SH-SY5Y (cell line): ENCODE data around the gene MRPL21.

Source experiments
- GATA2 ChIP-seq: IDR thresholded peaks from 2 replicates; pipeline ENCODE4 v1.6.1; 2011; ENCODE audit warnings: mild to moderate bottlenecking, low read depth, low read length
- GATA3 ChIP-seq: IDR thresholded peaks from 2 replicates; pipeline ENCODE4 v1.6.1; 2011; ENCODE audit warnings: low read depth, mild to moderate bottlenecking, low read length, moderate library complexity

The MRPL21 gene

DNA sequence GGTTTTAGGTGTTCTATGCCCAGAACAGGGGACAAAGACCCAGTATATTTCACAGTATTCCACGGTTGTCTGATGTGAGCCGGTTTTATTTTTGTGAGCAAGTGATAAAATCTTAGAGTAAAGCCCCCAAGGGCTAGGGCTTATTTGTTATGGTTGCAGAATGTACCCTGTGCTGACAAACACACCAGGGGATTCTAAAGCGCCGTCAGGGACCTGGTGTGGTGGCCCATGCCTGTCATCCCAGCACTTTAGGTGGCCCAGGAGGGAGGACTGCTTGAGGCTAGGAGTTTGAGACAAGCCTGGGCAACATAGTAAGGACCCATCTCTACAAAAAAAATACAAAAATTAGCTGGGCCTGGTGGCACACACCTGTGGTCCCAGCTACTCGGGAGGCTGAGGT is 22.8 kb downstream of the MRPL21 start:
- TF ChIP-seq GATA2 = no peak
- TF ChIP-seq GATA3 = no peak

DNA sequence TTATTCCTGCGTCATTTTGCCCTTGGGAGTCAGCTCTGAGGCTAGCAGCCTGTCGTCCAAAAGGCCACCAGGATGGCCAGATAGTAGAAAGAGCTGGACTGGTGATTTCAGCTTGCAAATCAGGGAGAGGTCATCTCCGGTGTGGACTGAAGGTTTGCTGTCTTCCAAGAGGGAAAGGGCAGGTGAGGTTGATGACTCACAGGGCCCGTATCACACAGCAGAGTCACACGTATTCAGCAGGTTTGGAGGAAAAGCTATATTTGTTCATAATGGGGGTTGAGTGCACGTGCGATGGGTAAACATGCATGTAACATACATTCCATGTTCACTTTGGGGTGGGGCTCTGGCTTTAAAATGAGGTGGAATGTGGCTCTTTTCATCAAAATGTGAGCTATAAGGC is 25.6 kb downstream of the MRPL21 start:
- no peak for TF ChIP-seq GATA2
- no peak for TF ChIP-seq GATA3

DNA sequence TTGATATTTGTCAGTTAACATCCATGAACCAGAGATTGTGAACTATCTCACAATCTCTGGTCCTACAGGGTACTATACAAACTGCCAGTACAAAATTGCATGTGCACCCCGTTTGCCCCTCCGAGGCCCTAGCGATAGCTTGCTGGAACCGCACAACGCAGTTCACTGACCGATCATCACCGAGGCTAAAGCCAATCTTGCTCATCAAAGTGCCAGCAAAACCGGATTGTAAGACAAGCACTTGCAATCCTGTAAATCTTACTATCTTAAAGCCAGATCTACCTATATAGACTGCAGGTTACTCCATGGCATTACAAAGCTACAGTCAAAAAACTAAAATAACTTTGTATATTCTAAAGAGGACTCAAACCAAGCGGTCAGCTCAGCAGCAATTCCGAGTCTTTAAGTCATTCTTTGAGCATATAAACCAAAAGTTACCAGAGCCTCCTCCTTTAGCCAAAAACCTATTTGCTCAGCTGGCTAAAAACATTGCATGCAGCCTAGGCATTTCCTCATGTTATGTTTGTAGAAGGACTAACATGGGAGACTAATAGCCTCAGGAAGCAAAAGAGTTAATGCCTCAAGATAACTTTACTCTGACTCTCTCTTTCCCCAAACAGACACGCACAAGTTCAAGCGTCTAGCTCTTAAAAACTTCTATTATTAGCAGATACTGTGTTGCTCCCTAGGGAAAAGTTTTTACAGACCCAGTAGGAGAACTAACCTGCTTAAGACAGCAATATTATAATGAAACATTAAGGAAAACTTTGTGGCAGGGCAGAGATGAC is 31.2 kb downstream of the MRPL21 start:
- TF ChIP-seq GATA3 (no peak), GATA2 (no peak)

DNA sequence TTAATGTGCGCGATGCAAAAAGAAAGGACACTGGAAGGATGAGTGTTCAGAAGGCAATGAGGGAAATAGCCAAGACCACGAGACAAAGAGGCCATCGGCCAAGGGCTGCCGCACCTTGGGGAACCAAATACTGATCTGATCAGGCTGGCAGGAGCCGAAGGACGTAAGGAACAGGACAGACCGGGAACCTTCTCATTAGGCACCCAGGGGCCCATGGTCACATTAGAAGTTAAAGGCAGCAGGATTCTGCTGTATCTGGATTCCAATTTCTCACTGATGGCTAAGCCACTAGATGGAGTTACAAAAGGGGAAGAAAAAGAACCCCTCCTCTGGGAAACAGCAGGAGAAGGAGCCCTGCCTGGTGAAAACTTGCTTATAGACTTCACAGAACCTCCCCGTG is 33.2 kb downstream of the MRPL21 start:
- TF ChIP-seq GATA3 (no peak), GATA2 (no peak)

DNA sequence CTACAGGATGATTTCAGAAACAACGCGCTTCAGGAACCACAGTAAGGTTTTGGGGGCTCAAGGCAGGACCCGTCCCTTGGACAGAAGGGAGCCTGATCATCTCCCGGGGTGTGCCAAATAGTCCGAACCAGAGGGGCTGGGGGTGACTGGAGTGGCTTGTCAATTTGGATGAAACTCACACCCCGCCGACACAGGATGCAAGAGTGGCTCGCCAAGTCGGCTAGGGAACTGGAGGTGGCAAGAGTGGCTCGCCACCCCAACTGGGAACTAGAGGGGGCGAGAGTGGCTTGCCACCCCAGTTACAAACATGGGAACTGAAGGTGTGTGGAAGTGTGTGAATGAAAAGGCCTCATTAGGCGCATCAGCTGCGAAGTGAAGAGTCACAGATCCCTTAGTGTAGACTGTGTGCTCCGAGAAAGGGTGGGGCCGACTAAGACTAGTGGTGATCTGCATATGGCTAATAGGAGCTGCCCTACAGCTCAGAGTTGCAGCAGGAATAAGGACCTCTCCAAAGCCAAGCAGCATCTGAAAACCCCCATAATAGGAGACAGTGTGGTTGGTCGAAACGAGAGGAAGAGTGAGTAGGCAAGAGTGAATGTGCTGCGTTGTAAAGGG is 35.3 kb downstream of the MRPL21 start:
- no peak for TF ChIP-seq GATA2

DNA sequence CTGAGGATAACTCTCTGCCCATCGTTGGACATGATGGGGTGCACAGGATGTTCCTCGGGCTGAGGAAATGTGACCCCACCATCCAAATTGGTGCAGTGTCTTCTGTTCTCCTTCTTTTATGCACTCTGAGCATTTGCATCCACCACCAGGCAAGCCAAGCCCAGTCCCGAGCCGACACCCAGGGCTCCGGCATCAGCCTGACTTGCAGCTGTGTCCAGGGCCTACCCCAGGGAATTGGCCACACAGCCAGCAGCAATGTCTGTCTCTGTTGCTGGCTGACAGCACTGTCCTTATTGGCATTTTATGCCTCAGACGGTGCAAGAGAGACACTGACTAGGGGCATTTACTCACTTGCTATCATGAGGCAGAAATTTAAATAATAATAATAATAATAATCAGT is 36.6 kb downstream of the MRPL21 start:
- TF ChIP-seq GATA3 (no peak), GATA2 (no peak)

DNA sequence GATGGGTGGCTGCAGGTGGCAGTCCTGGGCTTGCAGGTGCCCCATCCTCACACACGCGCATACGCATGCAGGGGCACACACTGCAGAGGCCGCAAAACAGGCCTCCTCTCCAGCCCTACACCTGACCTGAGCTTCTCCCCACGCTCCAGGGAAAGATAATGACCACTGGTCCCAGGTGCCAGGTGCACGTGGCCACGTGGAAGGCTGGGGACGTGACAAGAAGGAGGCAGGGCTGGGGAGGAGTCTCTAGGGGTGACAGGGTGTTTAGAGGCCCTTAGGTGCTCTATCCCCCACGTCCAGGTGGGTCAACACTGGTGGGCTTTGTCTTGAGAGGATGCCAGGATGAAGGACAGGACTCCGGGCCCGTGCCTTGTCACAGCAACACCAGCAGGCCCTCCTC is 38.4 kb downstream of the MRPL21 start:
- TF ChIP-seq GATA3 = no peak
- TF ChIP-seq GATA2 = no peak

DNA sequence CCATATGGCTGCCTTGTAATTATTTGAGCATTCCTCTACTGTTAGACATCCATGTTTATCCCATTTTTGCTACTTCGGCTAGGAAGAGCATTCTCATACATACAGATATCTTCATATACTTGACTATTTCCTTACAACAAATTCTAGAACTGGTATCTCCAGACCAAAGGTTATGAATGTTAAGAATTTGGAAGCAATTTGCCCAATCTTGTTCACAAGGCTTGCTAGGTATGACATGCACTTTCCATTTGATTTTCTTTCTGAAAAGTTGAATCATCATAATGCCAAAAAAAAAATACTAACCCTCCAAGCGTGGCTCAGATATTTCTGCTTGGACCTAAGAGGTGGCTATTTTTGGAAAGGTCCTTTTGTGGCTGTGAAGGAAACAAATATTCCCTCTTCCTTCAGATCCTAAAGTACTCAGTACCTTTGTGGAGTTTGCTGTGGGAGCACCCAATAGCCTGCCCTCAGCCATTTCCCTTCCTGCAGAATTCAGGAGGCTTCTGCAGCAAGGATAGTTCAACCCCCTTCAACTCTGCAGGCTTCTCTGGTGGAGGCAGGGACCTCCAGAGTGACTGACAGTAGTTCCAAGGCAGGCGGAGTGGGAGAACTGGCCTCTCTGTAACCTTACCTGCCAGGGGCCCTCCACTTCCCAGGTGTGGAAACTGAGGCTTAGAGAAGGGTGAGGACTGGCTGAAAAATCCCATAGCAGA is 39.9 kb downstream of the MRPL21 start:
- TF ChIP-seq GATA2 (no peak), GATA3 (no peak)

DNA sequence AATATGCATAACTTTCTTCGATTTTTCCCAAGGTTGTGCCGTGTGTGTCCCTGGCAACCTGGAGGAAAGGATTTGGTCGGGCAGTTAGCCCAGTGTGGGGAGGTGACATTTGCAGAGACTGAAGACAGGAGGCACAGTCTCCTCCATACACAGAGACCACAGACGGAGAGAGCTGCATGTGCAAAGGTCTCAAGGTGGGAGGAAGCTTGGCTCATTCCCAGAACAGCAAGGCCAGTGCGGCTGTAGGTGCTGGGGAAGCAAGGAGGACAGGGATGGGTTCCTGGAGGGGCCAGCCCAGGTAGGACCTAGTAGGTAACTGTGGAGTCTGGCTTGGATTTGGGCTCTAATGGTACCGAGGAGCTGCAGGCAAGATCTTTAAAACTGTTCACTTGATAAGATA is 41.2 kb downstream of the MRPL21 start:
- TF ChIP-seq GATA2 = no peak
- TF ChIP-seq GATA3 = no peak

DNA sequence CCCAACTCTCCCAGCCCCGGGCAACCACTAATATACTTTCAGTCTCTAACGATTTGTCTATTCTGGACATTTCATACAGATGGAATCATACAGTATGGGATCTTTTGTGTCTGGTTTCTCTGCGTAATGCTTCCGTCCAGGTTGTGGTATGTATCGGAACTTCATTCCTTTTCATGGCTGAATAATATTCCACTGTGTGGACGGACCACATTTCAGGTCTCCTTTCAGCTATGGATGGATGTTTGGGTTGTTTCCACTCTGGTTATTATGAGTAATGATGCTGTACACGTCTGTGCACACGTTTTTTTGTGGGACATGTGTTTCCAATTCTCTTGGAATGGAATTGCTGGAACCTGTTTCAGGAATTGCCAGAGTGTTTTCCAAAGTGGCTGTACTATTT is 44.5 kb downstream of the MRPL21 start:
- no peak for TF ChIP-seq GATA3
- no peak for TF ChIP-seq GATA2

DNA sequence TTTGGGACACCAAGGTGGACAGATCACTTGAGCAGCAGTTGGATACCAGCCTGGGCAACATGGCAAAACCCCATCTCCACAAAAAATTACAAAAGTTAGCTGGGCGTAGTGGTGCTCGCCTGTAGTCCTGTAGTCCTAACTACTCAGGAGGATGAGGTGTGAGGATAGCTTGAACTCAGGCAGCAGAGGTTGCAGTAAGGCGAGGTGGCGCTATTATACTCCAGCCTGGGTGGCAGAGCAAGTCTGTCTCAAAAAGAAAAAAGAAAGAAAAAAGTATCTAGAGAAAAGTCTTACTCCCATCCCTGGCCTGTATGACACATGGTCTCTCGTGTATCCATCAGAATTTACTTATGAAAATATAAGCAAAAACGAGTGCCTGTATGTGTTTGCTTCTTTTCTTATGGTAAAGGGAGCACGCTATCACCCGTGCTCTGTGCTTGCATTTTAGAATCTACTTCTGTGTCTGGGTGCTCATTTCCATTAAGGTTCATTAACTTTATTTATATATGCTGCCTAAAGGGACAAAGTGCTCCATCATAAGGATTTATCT is 46.5 kb downstream of the MRPL21 start:
- TF ChIP-seq GATA3 (no peak), GATA2 (no peak)

DNA sequence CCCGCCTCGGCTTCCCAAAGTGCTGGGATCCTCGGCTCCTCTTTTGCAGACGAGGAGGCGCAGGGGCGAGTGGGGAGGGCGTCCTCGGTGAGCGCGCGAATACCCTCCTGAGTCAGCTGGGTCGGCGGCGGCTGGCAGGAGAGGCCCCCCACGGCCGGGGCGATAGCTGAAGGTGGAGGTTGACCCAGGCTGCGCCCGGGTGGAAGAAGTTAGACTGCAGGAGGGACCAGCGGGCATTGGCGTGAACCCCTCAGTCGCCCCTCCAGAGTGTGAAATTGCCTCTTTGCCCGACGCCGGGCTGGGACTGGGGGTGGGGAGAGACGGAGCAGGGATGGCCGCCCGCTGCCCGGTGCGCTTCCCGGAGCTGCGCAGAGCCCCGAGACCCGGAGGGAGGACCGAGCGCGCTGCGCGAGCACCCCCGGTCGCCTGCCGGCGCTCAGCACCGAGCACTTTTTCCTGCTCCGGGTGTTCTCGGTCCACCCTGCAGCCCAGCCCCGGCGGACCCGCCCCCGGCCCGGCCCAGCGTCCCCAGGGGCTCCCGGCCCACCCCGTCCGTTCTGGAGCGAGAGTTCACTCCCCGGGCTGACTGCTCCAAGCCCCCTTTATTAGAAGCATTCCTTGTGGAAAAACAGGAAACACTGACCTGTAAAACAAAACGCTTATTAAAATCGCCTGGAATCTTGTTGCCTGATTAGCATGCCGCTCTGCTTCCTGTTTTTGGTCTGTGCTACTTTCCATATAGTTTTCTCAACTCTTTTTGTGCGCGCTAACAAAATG is 48.2 kb downstream of the MRPL21 start:
- TF ChIP-seq GATA3 (no peak), GATA2 (no peak)

DNA sequence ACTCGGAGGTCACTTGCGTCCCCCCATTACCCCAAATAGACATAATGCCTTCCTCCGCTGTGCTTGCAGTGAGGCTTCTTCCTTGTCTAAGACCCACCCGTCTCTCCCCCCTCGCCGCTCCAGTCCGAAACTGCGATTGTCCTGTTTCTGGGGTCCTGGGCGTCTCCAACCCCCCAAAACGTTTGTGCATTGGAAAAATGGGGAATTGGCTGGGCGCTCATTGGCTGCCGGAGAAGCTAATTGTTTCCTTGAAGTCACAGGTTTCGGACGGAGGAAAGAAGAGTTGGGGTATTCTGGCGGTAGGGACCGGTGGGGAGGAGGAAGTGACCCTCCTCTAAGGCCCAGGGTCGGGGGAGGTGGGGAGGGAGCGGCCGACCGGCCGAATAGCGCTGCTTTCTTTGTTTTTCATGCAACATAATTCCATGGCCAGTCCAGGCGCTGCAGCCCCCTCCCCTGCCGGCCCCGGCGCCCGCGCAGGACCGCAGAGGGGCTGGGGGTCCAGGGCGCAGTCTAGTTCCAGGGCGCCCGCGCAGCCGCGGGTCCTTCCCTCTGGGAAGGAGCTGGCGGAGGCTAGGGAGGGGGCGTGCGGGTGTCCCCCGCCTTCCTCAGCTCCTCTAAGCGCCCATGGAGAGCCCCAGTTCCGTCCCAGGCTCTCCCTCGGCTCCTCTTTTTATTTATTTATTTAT is 49.2 kb downstream of the MRPL21 start:
- TF ChIP-seq GATA2 = no peak
- no peak for TF ChIP-seq GATA3
